ENCODE measurements around the gene STIM1.

Gene STIM1

DNA sequence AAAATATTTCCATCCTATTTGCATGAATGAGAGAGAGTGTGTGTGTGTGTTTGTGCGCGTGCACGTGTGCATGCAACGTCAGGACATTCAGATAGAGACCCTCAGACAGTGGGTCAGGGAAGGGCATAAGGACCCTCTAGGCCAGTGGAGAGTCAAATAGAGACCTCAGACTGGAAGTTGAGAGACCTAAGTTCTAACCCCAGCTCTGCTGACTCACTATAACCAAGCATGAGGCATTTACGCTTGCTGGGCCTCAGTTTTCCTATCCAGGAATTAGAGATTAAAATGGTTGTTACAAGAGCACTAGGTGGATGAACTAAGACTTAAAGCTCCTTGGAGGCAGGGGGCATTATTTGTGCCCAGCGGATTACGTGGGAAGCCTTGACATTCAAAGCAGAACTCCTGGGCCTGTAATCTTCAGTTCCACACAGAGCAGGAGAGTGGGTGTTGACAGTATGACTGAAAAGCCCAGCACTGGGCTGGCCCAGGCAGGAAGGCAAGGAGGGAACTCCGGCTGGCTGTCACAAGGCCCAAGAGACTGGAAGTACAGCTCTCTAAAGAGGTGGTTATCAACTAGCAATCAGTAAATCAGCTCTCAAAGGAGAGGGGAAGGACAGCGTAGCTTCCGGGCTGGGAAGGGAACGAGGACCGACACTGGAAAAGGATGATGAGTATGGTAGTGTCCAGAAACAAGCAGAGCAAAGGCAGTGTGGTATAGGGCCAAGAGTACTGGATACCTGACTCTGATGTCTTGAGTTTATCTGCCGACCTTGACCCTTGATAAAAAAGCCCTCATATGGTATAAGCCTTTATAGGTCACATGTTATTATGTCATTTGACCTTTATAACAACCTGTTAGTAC lies 23.9 kb upstream of the STIM1 start:
- no peak for DNase-seq

DNA sequence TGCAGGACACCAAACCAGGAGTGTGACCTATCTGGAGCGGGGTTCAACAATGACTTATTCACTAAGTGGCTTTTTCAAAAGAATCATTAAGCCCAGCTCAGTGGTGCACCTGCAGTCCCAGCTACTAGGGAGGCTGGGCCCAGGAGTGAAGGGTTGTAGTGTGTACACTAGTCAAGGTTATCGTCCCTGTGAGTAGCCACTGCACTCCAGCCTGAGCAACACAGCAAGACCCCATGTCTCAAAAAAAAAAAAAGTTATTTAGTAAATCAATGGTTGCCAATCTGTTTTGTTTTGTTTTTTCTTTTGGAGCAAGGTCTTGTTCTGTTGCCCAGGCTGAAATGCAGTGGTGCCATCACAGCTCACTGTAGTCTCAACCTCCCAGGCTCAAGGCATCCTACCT lies 22.6 kb upstream of the STIM1 start:
- no peak for DNase-seq

DNA sequence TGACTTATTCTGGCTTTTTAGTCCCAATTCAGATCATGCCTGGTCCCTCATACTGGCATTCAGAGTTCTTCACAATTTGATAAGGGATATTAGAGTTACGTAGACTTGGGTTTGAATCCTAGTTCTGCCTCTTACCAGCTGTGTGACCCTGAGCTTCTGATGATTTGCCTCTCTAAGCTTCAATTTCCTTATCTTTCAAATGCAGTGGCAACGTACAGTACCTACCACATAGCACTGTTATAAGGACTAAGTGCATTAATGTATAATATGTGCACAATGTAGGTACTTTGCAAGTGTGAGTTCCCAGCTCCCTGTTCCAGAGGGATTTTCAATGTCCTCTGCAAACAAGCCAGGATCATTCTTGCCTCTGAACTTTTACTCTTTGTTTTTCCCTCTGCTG lies 22.0 kb upstream of the STIM1 start:
- no peak for DNase-seq

DNA sequence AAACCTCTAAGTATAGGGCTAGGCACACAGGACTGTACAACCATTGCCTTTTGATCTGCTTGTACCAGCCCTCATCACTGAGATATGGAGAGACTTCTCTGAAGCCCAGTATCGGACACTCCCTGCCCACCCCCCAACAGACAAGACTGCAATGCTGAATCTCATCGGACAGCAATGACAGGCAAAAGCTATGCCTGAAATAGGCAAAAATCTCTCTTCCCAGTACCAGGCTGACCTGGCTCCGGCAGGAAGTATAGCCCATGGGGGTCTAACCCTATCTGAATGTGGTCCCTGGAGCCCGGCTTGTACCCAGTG lies 21.2 kb upstream of the STIM1 start:
- DNase-seq, result no peak

DNA sequence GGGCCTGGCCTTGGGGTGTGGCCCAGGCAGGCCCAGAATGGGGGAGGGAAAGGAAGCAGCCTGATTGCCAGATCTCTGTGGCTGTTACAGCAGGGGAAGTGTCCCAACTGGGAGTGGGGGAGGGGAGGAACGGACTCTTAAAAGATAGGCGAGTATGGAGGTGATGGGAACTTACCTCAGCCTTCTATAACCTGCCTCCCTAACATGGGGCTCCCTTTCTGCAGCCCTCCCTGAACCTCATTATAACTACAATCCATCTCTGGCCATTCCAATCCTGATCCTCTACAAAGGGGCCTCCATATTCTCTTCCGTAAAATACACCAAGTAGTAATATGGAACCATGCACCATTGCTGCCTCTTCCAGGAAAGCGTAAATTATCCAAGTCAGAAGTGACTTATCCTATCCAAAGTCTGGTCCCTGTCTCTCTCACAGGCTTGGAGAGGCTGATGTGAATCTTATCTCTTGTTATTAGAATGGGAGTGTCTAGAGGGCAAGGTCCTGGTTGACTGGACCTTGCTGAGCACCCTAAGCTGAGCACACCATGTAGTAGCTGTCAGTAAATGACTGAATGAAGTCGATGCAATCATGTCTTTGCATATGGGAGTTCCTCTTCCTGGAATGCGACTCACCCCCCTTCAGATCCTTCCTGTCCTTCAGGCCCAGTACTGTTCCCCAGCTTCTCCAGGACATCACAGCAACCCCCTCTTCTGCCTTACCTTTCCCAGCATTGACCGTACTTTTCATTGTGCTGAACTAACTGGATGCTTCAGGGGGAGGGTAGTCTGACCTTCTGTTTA lies 20.6 kb upstream of the STIM1 start:
- no peak for DNase-seq

DNA sequence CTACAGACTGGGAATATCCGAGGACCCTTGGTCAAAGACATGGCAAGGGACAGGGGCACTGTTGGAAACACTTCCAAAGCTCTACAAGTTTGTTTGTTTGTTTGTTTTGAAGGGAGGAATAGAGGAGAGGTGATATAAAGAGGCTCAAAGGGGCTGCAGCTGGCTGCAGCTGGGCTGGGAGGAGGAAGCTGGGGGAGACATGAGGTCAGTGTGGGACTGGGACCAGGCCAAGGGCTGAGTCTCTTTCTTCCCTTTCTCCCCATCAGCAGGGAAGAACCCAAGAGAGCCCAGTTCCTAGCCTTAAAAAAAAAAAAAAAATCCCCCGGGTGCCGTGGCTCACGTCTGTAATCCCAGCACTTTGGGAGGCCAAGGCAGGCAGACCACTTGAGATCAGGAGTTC lies 19.7 kb upstream of the STIM1 start:
- DNase-seq, result no peak

DNA sequence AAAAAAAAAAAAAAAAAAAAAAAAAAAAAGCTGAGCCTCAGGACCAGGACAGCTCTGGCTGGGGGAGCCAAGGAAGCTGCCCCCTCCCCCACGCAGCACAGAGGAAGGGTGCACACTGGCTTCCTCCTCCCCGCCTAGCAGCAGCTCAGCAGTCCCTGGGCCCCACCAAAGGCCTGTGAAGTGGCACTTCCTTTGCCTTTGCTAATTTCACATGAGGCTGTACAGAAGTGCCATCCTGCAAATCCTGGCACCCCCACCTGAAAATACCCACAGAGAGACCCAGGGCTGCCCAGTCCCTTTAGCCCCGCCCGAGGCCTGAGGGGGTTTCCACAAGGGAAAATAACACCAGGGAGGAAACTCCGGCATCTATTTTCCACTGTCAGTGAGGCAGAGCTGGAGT lies 18.6 kb upstream of the STIM1 start:
- no peak for DNase-seq

DNA sequence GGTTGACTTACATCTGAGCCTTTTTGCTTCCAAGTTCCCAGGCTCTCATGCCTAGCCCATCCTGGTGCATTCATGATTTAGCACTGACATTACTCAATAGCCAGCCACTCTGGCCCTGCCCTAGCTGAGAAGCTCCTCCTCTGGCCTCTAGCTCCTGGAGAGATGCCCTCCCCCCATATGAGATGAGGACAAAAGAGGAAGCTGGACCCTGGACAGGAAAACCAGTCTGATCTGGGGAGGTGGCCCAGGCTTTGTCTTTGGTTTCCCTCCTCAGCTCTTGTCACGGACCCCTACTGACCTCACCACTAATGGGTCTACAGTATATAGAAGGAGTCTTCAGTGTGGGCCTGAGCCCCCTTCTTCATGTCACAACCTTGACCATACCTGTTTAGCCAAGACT lies 17.7 kb upstream of the STIM1 start:
- DNase-seq, result no peak

DNA sequence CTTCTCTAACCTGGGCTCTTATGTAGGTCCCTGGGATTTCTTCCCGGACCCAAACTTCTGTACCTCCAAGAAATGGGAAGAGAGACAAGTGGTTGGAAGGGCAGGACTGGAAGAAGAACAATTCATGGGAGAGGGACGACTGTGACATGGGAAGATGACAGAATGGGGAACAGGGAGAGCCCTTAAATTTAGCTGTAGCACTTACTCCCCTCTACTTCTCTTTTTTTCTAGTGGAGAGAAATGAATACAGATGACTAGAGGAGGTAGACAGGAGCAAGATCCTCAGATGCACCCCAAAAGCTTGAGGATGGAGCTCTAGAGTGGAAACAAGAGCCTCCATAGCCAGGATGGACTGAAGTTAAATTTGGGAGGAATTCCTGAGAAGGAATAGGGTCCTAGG lies 17.0 kb upstream of the STIM1 start:
- no peak for DNase-seq

DNA sequence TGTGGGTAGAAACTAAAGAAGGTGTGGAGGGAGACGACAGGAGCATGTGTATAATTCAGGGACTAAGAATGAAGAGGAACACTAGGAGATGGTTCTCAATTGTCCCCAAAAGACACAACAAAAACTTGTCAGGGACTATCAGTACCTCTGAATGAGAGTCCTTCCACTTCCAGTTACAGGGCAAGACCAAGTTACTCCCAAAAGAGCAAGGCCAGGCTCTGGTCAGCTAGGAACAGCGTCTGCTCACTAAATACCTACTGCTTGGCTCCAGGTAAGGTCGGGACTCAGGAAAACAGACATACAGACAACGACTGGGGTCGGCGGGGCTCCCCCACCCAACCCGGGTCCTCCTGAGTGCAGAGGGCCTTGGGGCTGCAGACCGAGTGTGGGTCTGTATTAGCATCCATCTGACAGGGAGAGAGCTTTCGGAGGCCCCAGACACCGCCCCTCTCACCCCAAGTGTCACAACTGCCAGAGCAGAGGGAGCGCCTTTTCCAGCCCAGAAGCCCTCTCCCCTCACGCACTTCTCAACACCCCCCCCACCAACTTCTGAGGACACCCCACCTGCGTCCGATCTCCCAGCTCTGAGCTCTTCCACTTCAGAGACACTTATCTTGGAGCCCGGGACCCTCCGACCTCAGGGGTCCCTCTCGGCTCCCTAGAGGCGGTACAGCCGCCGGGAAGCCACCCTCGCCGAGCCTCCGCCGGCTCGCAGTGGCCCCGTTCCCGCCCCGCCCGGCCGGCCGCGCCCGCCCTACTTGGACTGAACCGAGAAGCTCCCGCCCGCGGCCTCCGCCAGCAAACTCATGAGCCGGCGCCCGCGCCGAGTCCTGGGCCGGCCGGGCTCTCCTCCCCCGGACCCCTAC lies 15.2 kb upstream of the STIM1 start:
- no peak for DNase-seq

DNA sequence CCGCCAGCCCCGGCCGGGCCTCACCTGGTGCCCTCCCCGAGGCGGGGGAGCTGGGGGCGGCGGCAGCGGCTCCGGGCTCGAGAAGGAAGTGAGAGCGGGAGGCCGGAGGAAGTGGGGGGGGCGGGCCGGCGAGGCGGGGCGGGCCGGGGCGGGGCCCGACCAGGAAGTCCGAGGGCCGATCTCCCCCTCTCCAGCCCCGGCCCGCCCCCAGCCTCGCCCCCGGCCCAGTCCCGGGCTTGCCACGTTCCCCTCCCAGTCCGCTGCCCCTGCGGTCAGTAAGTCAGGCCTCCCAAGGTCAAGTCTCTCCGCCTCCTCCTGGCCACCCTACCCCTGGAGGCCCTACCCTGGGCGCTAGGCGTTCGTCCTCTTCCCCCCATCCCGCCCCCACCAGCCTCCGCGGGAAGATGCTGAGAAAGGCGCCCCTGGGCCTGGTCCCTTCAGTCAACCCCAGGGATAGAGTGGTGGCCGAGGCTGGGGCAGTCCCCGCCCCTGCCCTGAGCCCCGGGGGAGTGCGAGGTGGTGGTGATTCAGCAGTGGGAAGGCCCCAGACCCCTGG lies 14.5 kb upstream of the STIM1 start, which contains the start of gene RHOG:
RHOG (minus strand) TSS at position 90 of the 556 bp plus-strand sequence. CDS start 12,821 bp downstream, outside the sequence.
- peak; percentile 47 for DNase-seq

DNA sequence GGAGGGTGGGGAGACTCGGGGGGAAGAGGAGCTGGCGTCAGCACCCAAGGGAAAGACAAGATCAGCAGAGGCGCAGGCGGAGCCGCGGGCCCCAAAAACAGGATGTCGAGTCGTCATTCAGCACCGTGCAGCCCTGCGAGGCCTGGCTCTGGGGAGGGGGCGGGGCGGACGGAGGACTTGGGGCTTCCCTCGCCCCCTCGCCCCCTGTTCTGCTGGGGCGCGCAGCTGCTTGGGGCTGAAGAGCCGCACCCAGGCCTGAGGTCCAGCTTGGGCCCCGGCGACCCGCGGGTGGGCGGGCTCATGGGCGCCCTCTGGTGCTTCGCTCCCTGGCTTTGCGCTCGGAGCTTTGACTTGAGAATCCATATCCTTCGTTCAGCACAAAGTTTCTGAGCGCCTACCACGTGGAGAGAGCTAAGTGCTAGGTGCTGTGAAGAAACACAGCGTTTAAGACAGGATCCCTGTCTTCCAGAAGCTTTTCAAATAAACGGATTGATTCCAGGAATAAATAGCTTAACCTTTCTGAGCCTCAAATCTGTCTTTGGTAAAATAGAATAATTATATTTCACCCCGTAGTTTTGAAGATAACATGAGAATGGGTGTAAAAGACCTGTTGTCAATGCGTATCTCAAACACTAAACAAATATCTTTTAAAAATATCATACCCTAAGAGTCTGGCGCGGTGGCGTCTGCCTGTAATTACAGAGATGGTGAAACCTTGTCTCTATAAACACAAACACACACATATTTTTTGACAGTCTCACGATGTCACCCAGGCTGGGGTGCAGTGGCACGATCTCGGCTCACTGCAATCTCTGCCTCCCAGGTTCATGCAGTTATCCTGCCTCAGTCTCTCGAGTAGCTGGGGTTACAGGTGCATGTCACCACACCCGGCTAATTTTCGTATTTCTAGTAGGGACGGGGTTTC lies 13.8 kb upstream of the STIM1 start:
- DNase-seq, result peak; percentile 75

DNA sequence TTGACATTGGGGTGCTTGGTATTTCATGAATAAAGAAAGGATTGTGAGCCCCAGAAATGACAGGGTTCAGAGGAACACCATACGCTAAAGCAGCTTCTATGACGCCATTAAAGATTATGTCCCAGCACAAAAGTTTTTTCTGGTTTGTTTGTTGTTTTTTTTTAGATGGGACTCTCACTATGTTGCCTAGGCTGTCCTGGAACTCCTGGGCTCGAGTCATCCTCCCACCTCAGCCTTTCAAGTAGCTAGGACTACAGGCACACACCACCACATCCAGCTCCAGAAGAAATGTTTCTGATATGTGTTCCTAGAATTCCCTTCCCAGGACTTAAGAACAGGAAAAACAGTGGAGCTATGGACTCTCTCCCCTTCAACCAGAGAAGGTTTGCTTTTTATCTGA lies 12.1 kb upstream of the STIM1 start:
- DNase-seq, result no peak

DNA sequence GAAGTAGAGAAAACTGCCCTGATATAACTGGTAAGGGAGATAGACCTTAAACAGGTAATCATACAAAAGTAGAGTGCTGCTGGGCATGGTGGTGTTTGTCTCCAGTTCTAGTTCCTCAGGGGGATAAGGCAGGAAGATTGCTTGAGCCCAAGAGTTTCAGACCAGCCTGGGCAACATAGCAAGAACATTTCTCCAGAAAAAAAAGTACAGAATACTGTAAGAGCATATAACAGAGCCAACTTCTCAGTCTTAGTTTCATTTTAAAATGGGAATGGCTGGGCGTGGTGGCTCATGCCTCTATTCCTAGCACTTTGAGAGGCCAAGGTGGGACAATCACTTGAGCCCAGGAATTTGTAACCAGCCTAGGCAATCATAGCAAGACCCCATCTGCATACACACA lies 10.2 kb upstream of the STIM1 start:
- DNase-seq, result no peak

DNA sequence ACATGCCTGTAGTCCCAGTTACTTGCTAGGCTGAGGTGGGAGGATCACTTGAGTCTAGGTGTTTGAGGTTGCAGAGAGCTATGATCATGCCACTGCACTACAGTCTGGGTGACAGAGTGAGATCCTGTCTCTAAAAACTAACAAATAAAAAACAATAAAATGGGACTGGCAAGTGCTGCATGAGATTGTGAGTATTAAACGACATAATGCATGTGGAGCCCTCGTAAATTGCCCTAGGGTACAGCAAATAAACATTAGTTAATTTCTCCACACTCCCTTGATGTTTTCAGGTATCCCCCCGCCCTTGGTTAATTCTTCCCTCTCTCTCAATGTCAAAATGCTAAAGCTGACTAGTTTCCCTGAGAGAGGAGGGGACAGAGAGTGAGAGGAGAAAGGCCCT lies 9.8 kb upstream of the STIM1 start:
- no peak for DNase-seq

DNA sequence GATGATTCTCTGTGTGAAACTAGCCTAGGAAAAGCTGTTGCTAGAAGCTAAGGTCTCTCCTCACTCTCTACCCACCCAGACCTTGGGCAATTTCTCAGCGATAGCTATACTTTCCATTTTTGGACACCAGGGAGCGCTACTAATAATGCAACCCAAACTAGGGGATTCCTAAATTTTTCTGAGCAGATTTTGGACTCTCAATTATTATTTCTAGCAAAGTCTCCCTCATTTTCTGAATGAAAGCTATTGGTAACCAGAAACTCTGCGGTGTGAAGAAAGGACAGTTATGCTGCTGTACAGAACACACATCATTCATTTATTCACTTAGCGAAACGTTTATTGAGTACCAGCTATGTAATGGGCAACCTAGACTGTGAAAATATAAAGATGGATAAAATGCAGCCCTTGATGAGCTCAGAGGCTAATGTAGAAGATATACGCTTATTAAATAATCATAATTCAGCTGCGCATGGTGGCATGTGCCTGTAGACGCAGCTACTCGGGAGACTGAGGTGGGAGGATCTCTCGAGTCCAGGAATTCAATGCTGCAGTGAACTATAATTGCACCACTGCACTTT lies 6.1 kb upstream of the STIM1 start:
- peak; percentile 41 for DNase-seq

DNA sequence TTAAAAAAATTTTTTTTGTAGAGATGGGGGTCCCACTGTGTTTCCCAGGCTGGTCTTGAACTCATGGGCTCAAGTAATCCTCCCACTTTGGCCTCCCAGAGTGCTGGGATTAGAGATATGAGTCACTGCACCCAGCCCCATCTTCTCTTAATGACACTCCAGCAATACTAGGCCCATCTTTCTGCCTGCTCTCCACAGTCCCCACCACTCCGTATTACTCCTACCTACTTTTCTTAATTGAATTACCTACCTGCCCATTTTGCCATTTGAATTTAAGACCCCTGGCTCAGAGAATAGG lies 2.0 kb upstream of the STIM1 start:
- DNase-seq, result no peak

DNA sequence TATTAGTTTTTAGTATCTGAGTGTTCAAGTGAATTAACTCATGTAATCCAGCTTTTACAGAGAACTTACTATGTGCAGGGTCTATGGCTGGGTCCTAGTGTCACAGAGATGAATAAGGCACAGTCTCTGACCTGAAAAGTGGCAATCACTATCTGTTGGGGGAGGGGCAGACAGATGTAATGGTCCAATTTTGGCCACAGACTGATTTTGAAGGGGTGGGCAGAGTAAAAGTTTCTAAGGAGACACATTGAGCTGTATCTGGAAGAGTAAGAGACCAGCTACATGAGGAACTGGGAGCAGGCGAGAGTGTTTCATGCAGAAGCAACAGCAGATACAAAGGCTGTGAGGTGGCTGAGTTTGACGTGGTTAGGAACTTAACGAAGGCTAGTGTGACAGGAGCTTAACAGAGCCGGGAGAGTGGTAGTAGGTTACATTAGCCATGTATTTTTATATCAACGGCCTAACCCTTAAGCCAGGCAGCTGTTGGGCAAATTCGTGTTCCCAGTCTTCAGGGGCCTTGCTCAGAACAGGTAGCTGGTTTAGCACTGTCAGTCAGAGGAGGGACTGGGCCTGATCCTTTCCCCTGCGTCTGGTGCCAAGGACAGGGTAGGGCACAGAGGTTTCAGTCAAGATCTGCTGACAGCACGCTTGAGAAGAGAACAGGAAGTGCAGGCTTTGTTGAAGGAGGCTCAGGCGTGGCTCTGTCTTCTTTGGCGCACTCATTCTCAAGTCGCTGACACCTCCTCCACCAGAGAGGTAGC lies 1.4 kb upstream of the STIM1 start:
- DNase-seq, result no peak

DNA sequence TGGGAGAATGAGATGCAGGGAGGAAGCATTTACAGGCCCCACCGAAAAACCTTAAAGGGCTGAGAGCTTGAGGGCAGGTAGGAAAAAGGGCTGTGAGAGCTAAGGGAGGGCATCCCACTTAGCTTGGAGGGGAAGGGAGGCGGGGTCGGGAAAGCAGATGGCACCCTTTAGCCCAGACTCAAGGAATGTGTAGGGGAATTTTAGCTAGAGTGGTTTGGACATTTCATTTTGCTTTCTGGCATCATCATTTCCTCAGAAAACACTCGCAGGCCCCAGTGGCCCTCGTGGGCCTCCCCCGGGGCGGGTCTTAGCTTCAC lies 846 bp upstream of the STIM1 start:
- DNase-seq, result no peak

DNA sequence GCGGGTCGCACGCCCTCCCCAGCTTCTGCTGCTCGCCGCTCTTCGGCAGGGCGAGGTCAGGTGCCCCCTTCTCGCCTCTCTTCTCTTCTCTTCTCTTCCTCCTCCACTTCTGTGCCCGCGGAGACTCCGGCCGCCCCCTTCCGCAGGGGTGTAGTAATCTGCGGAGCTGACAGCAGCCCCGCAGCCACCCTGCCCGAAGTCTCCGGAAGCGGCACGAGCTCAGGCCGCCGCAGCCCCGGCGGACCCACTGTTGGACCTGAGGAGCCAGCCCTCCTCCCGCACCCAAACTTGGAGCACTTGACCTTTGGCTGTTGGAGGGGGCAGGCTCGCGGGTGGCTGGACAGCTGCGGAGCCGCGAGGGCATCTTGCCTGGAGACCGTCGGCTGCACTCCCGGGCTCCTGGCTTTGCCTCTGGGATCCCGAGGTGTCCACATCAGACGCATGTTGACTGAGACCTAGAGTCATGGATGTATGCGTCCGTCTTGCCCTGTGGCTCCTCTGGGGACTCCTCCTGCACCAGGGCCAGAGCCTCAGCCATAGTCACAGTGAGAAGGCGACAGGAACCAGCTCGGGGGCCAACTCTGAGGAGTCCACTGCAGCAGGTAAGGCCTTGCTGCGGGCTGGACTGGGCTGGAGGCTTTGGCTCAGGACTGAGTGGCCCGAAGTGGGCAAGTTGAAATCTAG lies 486 bp downstream of the STIM1 start:
- no peak for DNase-seq

Measured in NCI-H1105 (cell line).